NCI-H1930 (cell line): ENCODE data around the gene OR10A7.
A peak's percentile ranks its signal among the peaks of the same experiment; 100 is the strongest.
"Not testable (repeated sequence)": the region's sequence is repeated elsewhere in the genome, so short reads cannot be mapped to it uniquely, and the experiment has no call there.

Source experiments
- DNase-seq, 2 experiments: peaks; one replicate each; lab custom pipeline; 2025; lab: John Stamatoyannopoulos, UW

Gene OR10A7, protein sequence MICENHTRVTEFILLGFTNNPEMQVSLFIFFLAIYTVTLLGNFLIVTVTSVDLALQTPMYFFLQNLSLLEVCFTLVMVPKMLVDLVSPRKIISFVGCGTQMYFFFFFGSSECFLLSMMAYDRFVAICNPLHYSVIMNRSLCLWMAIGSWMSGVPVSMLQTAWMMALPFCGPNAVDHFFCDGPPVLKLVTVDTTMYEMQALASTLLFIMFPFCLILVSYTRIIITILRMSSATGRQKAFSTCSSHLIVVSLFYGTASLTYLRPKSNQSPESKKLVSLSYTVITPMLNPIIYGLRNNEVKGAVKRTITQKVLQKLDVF

DNA sequence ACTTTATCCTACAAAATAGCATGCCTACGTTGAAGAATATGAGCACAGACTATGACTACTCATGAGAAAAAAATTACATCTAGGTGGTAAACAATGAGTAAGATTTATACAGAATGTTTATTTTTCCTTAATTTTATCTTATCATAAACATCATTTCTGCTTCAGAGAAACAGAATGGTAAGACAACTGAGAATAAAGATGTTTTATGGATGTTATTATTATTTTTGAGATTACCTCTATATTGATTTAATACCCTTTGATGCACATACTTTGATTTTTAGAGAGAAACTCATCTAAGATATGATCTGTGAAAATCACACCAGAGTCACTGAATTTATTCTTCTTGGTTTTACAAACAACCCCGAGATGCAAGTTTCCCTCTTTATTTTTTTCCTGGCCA is at the start of gene OR10A7:
TSS of gene OR10A7 (plus strand) at position 301 of the 400 bp plus-strand sequence. CDS start at position 301, 0 bp downstream.
- no peak for DNase-seq

DNA sequence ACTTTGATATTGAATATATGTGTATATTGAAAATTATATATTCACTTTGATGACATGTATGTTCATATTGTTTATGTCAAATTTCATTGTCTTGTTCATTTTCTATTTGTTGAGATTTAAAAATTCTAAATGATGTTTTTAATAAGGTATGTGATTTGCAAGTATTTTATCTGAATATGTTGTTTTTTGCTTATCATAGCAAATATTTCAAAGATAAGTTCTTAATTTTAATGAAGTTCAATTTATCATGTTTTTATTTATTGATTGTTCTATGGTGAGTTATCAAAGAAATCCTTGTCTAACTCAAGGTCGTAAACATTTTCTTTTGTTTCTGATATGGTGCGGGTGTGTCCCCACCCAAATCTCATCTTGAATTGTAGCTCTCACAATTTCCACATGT is 49.4 kb upstream of the OR10A7 start:
- no peak for DNase-seq

DNA sequence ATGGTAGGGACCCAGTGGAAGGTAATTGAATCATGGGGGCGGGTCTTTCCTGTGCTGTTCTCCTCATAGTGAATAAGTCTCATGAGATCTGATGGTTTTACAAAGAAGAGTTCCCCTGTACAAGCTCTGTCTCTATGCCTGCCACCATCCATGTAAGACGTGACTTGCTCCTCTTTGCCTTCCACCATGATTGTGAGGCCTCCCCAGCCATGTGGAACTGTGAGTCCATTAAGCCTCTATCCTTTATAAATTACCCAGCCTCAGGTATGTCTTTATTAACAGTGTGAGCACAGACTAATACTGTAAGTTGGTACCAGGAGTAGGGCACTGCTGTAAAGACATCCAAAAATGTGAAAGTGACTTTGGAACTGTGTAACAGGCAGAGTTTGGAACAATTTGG is 49.0 kb upstream of the OR10A7 start:
- not testable (repeated sequence) for DNase-seq

DNA sequence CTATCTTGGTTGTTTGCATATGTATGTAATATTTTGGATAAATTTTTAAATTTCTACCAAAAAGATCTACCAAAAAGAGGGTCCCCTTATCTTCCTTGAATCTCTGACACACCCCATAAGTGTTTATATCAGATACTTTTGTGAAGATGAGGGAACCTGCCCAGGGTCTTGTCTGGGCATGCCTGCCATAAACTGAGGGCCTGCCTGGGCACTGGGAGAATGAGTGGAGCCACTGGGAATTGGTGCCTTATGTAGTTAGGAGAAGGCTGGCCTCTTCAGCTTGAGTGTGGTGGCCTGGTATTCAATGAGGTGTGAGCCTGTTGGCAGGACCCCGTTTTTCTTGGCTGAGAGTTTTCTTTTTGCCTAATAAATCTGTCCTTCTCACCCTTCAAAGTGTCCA is 48.1 kb upstream of the OR10A7 start:
- DNase-seq: no peak

DNA sequence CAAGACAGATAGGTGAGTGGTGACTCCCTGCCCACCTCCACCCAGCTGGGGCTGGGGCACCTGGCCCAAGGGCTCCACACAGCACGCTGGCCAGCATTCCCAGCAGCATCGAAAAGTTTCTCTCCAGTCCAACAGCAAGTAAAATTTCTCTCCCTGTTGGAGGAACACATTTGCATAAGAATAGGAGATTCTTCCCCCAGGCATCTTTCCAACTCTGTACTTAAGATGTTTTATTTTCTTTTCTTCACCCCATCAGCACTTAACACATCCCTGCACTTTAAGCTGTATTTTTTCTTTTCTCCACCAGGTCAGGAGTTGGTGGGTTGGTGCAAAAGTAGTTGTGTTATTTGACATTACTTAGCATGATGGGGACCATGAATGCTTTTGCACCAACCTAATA is 47.4 kb upstream of the OR10A7 start:
- DNase-seq: no peak

DNA sequence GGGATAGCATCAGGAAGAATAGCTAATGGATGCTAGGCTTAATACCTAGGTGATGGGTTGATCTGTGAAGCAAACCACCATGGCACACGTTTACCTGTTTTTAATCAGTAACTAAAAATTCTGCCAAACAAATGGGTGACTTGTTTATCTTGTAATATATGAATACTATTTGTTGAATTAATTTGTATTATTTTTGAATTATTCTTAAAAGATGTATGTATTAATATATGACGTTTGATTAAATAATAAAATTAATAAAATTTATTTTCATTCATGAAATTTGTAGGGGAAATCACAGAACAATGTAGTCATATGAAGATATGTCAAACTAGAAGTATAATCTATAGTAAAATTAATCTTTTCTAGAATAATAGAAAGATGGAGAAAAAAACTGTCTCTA is 32.3 kb upstream of the OR10A7 start:
- no peak for DNase-seq

DNA sequence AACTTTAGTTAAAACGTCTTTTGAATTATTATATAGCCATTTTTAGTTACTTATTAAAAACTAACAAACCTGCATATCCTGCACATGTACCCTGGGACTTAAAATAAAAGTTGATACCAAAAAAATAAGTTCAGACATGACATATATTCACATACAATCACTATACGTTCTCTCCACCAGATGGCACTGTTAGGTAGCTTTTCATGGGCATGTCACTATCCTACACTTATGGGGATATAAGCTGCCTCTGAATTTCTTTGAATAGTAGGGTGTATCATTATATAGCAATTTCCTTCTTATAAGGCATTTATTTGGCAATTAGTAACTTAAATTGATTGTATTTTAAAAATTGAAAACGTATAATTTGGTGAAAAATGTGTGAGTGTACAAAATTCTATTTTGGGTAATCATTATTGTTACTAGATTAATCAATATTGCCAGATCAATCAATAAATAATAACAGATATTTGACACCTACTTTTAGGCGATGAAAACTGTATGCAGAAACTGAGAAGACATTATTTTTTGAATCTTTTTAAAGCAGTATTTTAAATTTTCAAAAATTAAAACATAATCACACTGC is 31.8 kb upstream of the OR10A7 start:
- peak; percentile 10 to 52 for DNase-seq

DNA sequence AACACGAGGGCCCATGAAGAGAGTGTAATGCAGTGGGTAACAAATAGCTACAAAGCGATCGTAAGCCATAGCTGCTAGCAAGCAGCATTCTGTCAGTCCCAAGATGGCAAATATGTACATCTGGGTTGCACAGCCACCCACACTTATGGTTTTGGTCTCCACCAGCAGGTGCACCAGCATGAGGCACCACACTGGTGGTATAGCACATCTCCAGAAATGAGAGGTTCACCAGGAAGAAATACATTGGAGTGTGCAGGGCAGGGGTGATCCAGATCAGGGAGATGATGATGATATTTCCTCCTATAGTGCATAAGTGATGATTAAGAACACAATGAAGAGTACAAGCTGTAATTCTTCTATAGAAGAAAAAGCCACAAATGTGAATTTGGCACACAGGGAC is 26.4 kb upstream of the OR10A7 start:
- DNase-seq: no peak

DNA sequence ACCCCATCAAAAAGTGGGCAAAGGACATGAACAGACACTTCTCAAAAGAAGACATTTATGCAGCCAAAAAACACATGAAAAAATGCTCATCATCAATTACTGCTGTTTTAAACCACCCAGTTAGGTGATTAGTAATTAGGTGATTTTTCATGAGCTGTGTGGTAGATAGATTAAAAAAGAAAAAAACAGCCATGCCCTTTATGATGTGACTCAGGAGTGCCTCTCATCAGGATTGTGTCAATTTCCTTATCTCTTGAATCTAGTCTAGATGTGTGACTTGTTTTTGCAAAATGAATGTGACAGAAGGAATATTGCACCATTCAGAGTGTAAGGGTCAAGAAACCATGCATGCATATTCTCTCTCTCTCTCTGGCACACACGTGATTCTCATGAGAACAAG is 5.7 kb downstream of the OR10A7 start:
- DNase-seq: no peak

DNA sequence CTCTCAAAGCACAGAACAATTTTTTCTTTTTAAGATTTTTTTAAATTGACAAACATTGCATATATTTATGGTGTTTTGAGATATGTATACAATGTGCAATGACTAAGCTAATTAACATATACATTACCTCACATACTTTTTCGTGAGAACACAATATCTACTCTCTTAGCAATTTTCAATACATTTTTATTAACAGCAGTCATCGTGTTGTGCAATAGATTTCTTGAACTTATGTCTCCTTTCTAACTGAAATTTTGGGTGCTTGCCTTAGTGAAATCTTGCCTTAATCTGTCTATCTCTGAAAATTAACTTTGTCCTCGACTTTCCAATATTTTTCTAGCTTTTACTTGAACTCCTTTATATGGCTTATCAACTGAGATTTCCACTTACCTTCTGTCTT is 6.8 kb downstream of the OR10A7 start:
- DNase-seq: no peak

DNA sequence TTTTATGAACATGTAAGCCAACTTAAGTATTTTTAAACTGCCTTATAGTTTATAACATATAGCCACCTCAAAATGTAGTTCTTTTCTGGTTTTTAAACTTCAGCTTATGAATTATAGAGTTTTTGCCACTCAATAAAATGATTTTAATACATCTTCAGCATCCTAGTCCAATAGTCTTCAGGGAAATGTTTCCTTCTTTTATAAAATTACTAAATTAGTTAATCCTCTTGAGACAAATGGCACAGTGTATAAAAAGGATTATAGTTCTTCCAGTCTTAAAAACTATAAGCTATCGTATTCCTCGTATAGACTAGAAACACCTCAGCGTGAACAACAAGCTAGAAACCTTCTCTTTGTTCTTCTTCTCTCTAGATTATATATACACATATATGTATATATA is 23.5 kb downstream of the OR10A7 start, which contains the start of gene OR6C74:
TSS of gene OR6C74 (plus strand) at position 301 of the 400 bp plus-strand sequence. CDS start 2,679 bp downstream, outside the sequence.
- DNase-seq: no peak

DNA sequence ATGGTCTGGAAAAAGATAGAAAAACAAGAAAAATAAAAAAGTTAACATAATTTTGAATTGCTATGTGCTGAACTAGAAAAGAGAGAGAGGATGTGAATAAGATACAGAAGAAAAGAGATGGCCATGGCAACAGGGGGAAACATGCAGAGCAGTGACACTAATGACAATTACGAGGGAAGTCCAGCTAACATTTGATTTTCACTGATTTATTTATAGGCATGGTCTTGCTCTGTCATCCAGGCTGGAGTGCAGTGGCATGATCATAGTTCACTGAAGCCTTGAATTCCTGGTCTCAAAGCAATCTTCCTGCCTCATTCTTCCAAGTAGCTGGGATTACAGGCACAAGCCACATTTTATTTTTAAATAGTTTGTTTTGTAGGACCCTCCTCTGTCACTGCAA is 25.3 kb downstream of the OR10A7 start:
- DNase-seq: no peak

DNA sequence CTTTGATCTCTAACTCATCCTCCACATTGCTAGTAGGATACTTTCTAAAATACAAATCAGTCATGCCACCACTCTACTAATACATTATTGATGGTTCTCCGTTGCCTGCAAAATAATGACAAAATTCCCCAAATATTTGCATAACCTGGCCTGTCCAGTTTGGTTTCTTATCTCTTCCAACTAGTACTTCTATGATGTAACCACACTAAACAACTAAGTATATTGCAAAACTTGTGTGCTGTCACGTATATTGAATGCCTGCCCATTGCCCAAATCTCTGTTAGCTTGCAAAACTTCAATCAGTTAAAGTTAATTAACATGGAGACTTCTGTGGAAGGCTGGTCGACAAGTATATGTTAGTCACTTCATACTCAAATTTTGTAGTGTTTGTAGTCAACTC is 30.1 kb downstream of the OR10A7 start:
- DNase-seq: no peak

DNA sequence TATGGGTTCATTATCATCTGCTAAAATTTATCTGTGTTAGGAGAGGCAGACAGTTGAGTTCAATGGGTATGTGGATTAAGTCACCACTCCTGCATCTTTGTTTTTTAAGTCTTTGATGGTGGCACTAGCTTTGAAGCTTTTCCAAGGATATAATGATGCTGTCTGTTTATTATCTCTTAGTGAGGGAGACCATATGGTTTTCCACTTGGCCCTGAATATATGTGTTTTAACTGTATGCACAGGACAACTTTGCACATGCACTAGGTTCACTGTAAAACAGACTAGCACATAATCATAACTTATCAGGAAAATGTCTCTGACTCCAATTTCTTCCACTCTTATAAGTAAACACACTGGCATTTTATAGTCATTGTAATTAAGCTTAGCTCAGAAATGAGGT is 32.5 kb downstream of the OR10A7 start:
- DNase-seq: no peak

DNA sequence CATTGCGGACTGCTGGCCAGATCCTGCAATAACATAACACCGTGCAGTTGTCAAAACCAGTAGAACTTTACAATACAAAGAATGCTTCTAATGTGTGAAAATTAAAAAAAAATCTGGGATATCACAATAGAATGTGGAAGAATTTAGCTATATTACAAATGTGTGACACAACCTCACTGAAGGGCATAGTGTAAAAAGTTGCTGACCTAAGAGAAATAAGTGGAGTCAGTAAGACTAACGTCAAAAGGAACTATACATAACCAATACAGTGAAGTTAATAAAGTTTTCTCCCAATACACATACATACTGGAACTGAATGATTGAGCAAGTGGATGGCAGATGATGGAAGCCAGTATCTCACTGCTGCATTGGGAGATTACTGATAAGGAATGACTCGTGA is 36.0 kb downstream of the OR10A7 start:
- no peak for DNase-seq

DNA sequence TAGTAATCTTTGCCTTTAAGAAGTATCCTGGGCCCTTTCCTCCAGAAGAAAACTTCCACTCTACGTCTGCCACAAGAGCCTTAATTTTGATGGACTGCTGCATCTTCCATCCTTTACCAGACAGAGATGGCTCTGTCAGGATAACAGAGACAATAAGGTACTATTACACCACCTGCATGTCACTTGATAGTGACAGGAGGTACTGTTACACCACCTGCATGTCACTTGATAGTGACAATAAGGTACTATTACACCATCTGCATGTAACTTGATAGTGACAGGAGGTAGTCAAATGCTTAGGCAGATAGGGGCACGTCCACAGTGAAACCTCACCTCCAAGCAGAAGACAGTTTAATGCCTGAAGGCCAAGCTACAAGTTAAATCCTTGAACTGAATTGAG is 37.5 kb downstream of the OR10A7 start:
- peak in 1 of 2 experiments; percentile 34 for DNase-seq
